Left renal cortex interstitium (tissue), 4 donors: ENCODE data around the gene CHD6. TPM values are rescaled to one million over a fixed set of nuclear protein-coding genes. Genes with fewer than 3 reads are reported as not detected.

Experiments used
- DNase-seq, 4 donors: peaks; one replicate each; pipeline ENCODE4 v3.0.0-alpha.2; 2013; ENCODE audit warnings: low read depth in 4 of 4, low spot score in 2 of 4, missing footprints in 1 of 4
- polyA plus RNA-seq, 4 donors: library from polyadenylated mRNA; unstranded; fragments of 120-200 nt; gene quantifications; one replicate each; pipeline ENCODE4 v1.2.1, GENCODE V29; 2013; ENCODE audit not compliant: insufficient read length in 4 of 4

CHD6 gene
- polyA plus RNA-seq, 4 donors: 36.2 to 63.1 (median 51.1) TPM

- DNase-seq: no peak
These were observed 23.5 kb downstream of the CHD6 start for GRCh38 chr20:41594514-41595322.

GRCh38 chr20:41592516-41593216 is 25.5 kb downstream of the CHD6 start:
- DNase-seq: no peak

GRCh38 chr20:41587956-41588355 is 30.2 kb downstream of the CHD6 start:
- DNase-seq: no peak

- no peak for DNase-seq
These were observed 30.7 kb downstream of the CHD6 start for GRCh38 chr20:41587523-41587922.

GRCh38 chr20:41586772-41587171 is 31.4 kb downstream of the CHD6 start:
- DNase-seq: no peak

- DNase-seq: no peak
These were observed 37.8 kb downstream of the CHD6 start for GRCh38 chr20:41580350-41580749.

- DNase-seq: no peak
These were observed 40.8 kb downstream of the CHD6 start for GRCh38 chr20:41577129-41578009.

GRCh38 chr20:41575412-41575811 is 42.8 kb downstream of the CHD6 start:
- DNase-seq: no peak

- DNase-seq: no peak
These were observed 43.3 kb downstream of the CHD6 start for GRCh38 chr20:41574802-41575389.

- no peak for DNase-seq
These were observed 44.2 kb downstream of the CHD6 start for GRCh38 chr20:41573955-41574354.

GRCh38 chr20:41572010-41572572 is 46.1 kb downstream of the CHD6 start:
- no peak for DNase-seq

- no peak for DNase-seq
These were observed 47.2 kb downstream of the CHD6 start for GRCh38 chr20:41571006-41571405.

GRCh38 chr20:41570557-41570956 is 47.6 kb downstream of the CHD6 start:
- no peak for DNase-seq

GRCh38 chr20:41567615-41568014 is 50.6 kb downstream of the CHD6 start:
- DNase-seq: no peak

GRCh38 chr20:41566896-41567527 is 51.2 kb downstream of the CHD6 start:
- no peak for DNase-seq

- DNase-seq: no peak
These were observed 55.1 kb downstream of the CHD6 start for GRCh38 chr20:41563087-41563486.

GRCh38 chr20:41560970-41561369 is 57.2 kb downstream of the CHD6 start:
- no peak for DNase-seq

GRCh38 chr20:41559658-41560057 is 58.5 kb downstream of the CHD6 start:
- no peak for DNase-seq

- no peak for DNase-seq
These were observed 64.9 kb downstream of the CHD6 start for GRCh38 chr20:41553142-41553879.
